ENCODE measurements around the gene BAAT. TPM values are rescaled to one million over a fixed set of nuclear protein-coding genes. Genes with fewer than 3 reads are reported as not detected.

BAAT gene
- total RNA-seq, 1 experiment from 2014 or later = 0.17 TPM

DNA sequence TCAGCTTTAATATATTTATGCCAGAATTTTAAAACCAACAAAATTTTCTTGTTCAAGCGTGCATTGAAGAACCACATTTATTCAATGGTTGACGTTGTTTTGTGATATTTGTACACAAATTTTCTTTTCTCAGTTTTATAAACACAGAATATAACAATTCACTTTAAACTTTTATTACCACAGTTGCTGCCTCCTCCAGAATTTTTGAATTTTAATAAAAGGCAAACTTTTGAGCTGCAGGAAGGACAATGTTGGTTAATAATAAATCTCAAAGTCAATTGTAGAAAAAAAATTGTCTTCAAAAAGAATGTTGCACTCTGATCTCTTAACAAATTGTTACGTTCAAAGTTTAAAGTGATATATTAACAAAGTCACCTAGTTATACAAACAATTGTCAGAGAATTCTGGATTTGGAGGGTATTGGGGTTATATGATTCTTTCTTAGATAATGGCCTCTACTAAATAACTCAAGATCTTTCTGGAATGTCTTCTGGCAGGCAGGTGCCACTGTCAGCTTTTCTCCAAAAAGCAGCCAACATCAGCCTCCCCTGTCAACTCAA is 60.5 kb downstream of the BAAT start:
- ChIA-PET CTCF (interaction anchor here (0.6 to 1.0 kb wide), 2 partner anchors 59 to 64 kb away, joined by 3 to 4 read pairs; no protein-coding TSS in a partner anchor), POLR2A (no interaction called here)
- DNase-seq (ENCODE audit: low spot score) (no peak), ATAC-seq (no peak)
- H3K27ac Mint-ChIP-seq = no peak overlapping the region
- peaks cover 25% of the 10 kb centered on the region for H3K4me1 Mint-ChIP-seq
- H3K27me3 Mint-ChIP-seq (ENCODE audit: low read depth) = no peaks in the 10 kb centered on the region
- peaks cover 14% of the 10 kb centered on the region for H3K36me3 Mint-ChIP-seq
- TF ChIP-seq ZBTB21 (CRISPR knock-in tag; IDR thresholded peaks at IDR 0.05; ENCODE audit: borderline replicate concordance) (no peak), ZNF512 (CRISPR knock-in tag; IDR thresholded peaks at IDR 0.05; ENCODE audit: borderline replicate concordance) (no peak), RORB (CRISPR knock-in tag; IDR thresholded peaks at IDR 0.05) (no peak), MAX (CRISPR knock-in tag; IDR thresholded peaks at IDR 0.05) (no peak), SOX15 (CRISPR knock-in tag; IDR thresholded peaks at IDR 0.05) (no peak), IRF2 (CRISPR knock-in tag; IDR thresholded peaks at IDR 0.05; ENCODE audit: borderline replicate concordance, low read depth) (no peak), NR1H2 (CRISPR knock-in tag; IDR thresholded peaks at IDR 0.05) (no peak), PREB (CRISPR knock-in tag; IDR thresholded peaks at IDR 0.05; ENCODE audit: borderline replicate concordance) (no peak), CDX4 (CRISPR knock-in tag; IDR thresholded peaks at IDR 0.05; ENCODE audit: borderline replicate concordance) (no peak), GABPB1 (CRISPR knock-in tag; IDR thresholded peaks at IDR 0.05) (no peak), FOXJ3 (CRISPR knock-in tag; IDR thresholded peaks at IDR 0.05; ENCODE audit: borderline replicate concordance) (no peak), EMX1 (CRISPR knock-in tag; IDR thresholded peaks at IDR 0.05) (no peak), TEAD4 (CRISPR knock-in tag; IDR thresholded peaks at IDR 0.05) (no peak)
- TF ChIP-seq, protein P1, sequence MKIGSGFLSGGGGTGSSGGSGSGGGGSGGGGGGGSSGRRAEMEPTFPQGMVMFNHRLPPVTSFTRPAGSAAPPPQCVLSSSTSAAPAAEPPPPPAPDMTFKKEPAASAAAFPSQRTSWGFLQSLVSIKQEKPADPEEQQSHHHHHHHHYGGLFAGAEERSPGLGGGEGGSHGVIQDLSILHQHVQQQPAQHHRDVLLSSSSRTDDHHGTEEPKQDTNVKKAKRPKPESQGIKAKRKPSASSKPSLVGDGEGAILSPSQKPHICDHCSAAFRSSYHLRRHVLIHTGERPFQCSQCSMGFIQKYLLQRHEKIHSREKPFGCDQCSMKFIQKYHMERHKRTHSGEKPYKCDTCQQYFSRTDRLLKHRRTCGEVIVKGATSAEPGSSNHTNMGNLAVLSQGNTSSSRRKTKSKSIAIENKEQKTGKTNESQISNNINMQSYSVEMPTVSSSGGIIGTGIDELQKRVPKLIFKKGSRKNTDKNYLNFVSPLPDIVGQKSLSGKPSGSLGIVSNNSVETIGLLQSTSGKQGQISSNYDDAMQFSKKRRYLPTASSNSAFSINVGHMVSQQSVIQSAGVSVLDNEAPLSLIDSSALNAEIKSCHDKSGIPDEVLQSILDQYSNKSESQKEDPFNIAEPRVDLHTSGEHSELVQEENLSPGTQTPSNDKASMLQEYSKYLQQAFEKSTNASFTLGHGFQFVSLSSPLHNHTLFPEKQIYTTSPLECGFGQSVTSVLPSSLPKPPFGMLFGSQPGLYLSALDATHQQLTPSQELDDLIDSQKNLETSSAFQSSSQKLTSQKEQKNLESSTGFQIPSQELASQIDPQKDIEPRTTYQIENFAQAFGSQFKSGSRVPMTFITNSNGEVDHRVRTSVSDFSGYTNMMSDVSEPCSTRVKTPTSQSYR (CRISPR knock-in tag; IDR thresholded peaks at IDR 0.05) = no peak
- TF ChIP-seq, protein P2, sequence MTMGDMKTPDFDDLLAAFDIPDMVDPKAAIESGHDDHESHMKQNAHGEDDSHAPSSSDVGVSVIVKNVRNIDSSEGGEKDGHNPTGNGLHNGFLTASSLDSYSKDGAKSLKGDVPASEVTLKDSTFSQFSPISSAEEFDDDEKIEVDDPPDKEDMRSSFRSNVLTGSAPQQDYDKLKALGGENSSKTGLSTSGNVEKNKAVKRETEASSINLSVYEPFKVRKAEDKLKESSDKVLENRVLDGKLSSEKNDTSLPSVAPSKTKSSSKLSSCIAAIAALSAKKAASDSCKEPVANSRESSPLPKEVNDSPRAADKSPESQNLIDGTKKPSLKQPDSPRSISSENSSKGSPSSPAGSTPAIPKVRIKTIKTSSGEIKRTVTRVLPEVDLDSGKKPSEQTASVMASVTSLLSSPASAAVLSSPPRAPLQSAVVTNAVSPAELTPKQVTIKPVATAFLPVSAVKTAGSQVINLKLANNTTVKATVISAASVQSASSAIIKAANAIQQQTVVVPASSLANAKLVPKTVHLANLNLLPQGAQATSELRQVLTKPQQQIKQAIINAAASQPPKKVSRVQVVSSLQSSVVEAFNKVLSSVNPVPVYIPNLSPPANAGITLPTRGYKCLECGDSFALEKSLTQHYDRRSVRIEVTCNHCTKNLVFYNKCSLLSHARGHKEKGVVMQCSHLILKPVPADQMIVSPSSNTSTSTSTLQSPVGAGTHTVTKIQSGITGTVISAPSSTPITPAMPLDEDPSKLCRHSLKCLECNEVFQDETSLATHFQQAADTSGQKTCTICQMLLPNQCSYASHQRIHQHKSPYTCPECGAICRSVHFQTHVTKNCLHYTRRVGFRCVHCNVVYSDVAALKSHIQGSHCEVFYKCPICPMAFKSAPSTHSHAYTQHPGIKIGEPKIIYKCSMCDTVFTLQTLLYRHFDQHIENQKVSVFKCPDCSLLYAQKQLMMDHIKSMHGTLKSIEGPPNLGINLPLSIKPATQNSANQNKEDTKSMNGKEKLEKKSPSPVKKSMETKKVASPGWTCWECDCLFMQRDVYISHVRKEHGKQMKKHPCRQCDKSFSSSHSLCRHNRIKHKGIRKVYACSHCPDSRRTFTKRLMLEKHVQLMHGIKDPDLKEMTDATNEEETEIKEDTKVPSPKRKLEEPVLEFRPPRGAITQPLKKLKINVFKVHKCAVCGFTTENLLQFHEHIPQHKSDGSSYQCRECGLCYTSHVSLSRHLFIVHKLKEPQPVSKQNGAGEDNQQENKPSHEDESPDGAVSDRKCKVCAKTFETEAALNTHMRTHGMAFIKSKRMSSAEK (CRISPR knock-in tag; IDR thresholded peaks at IDR 0.05; ENCODE audit: borderline replicate concordance) = no peak
- TF ChIP-seq, protein P3, sequence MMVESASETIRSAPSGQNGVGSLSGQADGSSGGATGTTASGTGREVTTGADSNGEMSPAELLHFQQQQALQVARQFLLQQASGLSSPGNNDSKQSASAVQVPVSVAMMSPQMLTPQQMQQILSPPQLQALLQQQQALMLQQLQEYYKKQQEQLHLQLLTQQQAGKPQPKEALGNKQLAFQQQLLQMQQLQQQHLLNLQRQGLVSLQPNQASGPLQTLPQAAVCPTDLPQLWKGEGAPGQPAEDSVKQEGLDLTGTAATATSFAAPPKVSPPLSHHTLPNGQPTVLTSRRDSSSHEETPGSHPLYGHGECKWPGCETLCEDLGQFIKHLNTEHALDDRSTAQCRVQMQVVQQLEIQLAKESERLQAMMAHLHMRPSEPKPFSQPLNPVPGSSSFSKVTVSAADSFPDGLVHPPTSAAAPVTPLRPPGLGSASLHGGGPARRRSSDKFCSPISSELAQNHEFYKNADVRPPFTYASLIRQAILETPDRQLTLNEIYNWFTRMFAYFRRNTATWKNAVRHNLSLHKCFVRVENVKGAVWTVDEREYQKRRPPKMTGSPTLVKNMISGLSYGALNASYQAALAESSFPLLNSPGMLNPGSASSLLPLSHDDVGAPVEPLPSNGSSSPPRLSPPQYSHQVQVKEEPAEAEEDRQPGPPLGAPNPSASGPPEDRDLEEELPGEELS (CRISPR knock-in tag; IDR thresholded peaks at IDR 0.05) = no peak
- TF ChIP-seq, protein P4, sequence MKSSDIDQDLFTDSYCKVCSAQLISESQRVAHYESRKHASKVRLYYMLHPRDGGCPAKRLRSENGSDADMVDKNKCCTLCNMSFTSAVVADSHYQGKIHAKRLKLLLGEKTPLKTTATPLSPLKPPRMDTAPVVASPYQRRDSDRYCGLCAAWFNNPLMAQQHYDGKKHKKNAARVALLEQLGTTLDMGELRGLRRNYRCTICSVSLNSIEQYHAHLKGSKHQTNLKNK (CRISPR knock-in tag; IDR thresholded peaks at IDR 0.05) = no peak
- peaks cover 23% of the 10 kb centered on the region for H3K9me3 Mint-ChIP-seq
- H3K4me3 Mint-ChIP-seq = no peak overlapping the region

All from WTC11 (cell line).